ENCODE results near the gene TMEM31. TPM values are rescaled to one million over a fixed set of nuclear protein-coding genes. Genes with fewer than 3 reads are reported as not detected.

Gene TMEM31
- total RNA-seq, 3 donors from 2014 or later: not detected

- no peaks in the 10 kb centered on the region for H3K36me3 ChIP-seq
- no peak for TF ChIP-seq CTCF (IDR thresholded peaks at IDR 0.05)
- no peak for TF ChIP-seq POLR2A (IDR thresholded peaks at IDR 0.05)
- no peak for TF ChIP-seq POLR2AphosphoS5 (IDR thresholded peaks at IDR 0.05)
- H3K27me3 ChIP-seq: peaks cover 0 to 15% of the 10 kb centered on the region in 2 donors
- intact Hi-C loops (cut with DNase I; ENCODE audit: low total_unique reads): no loop called here
- H3K9me3 ChIP-seq: no peaks in the 10 kb centered on the region
- DNase-seq (ENCODE audit: low spot score in 2 of 2): no peak
- no peaks in the 10 kb centered on the region for H3K4me1 ChIP-seq
- H3K27ac ChIP-seq: no peak overlapping the region
- no peak overlapping the region for H3K4me3 ChIP-seq
Measured at GRCh38 chrX:103678199-103678993, 32.3 kb upstream of the TMEM31 start.

DNA sequence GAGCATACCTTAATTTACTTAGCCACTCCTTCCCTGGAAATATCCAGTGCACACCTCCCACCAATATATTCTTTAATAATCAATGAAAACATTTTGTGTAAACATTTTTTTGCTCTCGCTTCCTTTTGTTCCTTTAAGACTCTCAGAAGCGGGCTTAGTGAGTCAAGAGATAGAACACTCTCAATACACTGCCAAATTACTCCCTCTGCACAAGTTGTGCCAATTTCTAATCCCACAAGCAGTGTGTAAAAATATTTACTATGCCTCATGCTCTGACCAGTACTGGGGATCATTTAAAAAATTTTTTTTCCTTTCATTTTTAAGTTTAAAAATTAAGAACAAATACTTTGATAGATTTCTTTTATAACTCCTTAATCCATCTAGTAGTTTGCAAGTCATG is 29.3 kb upstream of the TMEM31 start:
- no peaks in the 10 kb centered on the region for H3K36me3 ChIP-seq
- intact Hi-C loops (cut with DNase I; ENCODE audit: low total_unique reads): no loop called here
- no peak overlapping the region for H3K27ac ChIP-seq
- H3K9me3 ChIP-seq: no peaks in the 10 kb centered on the region
- peaks cover 0 to 13% of the 10 kb centered on the region in 2 donors for H3K27me3 ChIP-seq
- no peak for DNase-seq (ENCODE audit: low spot score in 2 of 2)
- no peak overlapping the region for H3K4me3 ChIP-seq
- TF ChIP-seq POLR2A (IDR thresholded peaks at IDR 0.05) (no peak), POLR2AphosphoS5 (IDR thresholded peaks at IDR 0.05) (no peak), CTCF (IDR thresholded peaks at IDR 0.05) (no peak)
- H3K4me1 ChIP-seq: no peaks in the 10 kb centered on the region

DNA sequence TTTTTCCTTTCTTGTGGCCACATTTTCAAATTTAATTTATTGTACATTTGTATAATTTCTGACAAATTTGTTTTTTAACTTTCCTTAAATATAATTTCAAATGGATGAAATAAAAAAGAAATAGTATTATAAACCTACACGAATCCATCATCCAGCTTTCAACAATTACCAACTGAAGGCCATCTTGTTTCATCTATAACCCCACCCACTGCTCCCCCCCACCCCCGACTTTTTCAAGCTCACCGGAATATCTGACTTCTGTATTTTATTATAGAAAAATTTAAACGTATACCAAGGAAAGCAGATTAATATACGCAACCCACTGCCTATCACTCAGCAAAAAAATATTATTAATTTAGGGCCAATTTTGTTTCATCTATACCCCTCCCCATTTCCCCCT is 25.3 kb upstream of the TMEM31 start:
- no peak for DNase-seq (ENCODE audit: low spot score in 2 of 2)
- Histone ChIP-seq H3K36me3 (no peaks in the 10 kb centered on the region), H3K27me3 (peaks cover 0 to 29% of the 10 kb centered on the region in 2 donors), H3K9me3 (no peaks in the 10 kb centered on the region), H3K4me1 (no peaks in the 10 kb centered on the region), H3K27ac (peak overlapping the region; percentile 90 to 98), H3K4me3 (peak overlapping the region; percentile 56 to 70 (median 60))
- TF ChIP-seq CTCF (IDR thresholded peaks at IDR 0.05) (no peak), POLR2AphosphoS5 (IDR thresholded peaks at IDR 0.05) (no peak), POLR2A (IDR thresholded peaks at IDR 0.05) (no peak)
- intact Hi-C loops (cut with DNase I; ENCODE audit: low total_unique reads): no loop called here

GRCh38 chrX:103686199-103687072 is 24.3 kb upstream of the TMEM31 start, which contains the start of gene MORF4L2:
Gene MORF4L2 (minus strand): TSS chrX:103686699. CDS start chrX:103677027, 9,672 bp downstream.
- Histone ChIP-seq H3K36me3 (no peaks in the 10 kb centered on the region), H3K4me3 (peak within 1 kb of the TSS; percentile 56 to 70 (median 60)), H3K27ac (peak within 1 kb of the TSS; percentile 90 to 98), H3K27me3 (peaks cover 0 to 36% of the 10 kb centered on the region in 2 donors), H3K4me1 (no peaks in the 10 kb centered on the region), H3K9me3 (no peaks in the 10 kb centered on the region)
- intact Hi-C loops (cut with DNase I; ENCODE audit: low total_unique reads): no loop called here
- peak; percentile 89 to 98 for DNase-seq (ENCODE audit: low spot score in 2 of 2)
- TF ChIP-seq CTCF (IDR thresholded peaks at IDR 0.05): no peak
- TF ChIP-seq POLR2AphosphoS5 (IDR thresholded peaks at IDR 0.05): peak; percentile 93 to 99 (median 96)
- TF ChIP-seq POLR2A (IDR thresholded peaks at IDR 0.05): peak; percentile 89
